GM18511 (cell line): ENCODE data around the gene CCDC141.
"Not testable (repeated sequence)": the region's sequence is repeated elsewhere in the genome, so short reads cannot be mapped to it uniquely, and the experiment has no call there.

ENCODE experiments used
- ATAC-seq: cut with Tn5 transposase; IDR thresholded peaks from one replicate; pipeline ENCODE4 v1.9.1; 2021; ENCODE audit warnings: mild to moderate bottlenecking, moderate library complexity; ENCODE audit not compliant: unreplicated experiment

CCDC141 gene

DNA sequence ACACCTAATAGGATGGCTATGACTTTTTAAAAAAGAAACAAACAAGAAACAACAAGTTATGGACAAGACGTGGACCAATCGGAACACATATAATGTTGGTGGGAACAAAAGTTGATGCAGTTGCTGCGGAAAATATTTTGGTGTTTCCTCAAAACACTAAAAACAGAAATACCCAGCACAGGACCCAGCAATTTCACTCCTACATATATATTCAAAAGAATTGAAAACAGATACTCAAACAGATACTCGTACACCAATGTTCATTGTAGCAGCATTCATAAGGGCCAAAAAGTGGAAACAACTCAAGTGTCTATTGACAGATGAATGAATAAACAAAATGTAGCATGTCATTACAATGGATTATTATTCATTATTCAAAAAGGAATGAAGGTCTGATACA is 12.1 kb downstream of the CCDC141 start:
- ATAC-seq = no peak

- no peak for ATAC-seq
Observed at GRCh38 chr2:179036353-179036905, 13.5 kb downstream of the CCDC141 start.

GRCh38 chr2:179031731-179032408 is 18.1 kb downstream of the CCDC141 start:
- peak; percentile 98 for ATAC-seq

DNA sequence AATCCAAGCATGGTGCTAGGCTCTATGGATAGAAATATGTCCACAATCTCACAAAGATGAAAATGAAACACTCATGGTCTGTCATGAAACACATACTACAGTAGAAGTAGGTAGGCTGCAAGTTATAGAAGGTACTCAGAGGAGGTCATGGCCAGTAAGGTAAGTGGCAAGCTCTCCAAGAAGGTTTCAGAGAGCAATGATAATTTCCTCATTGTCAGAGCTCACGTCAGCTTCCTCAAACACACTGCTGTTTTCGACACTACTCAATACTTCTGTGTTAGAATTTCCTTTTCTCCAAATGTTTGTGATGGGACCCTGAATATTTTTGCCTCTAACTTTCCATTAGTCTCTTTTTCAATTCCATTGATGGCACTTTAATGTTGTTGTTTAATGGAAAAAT is 25.5 kb downstream of the CCDC141 start:
- ATAC-seq = no peak

- ATAC-seq = no peak
Observed at GRCh38 chr2:179022685-179023084, 27.3 kb downstream of the CCDC141 start.

GRCh38 chr2:179021258-179021657 is 28.7 kb downstream of the CCDC141 start:
- peak; percentile 84 for ATAC-seq

GRCh38 chr2:179020156-179020750 is 29.7 kb downstream of the CCDC141 start:
- peak; percentile 55 for ATAC-seq

DNA sequence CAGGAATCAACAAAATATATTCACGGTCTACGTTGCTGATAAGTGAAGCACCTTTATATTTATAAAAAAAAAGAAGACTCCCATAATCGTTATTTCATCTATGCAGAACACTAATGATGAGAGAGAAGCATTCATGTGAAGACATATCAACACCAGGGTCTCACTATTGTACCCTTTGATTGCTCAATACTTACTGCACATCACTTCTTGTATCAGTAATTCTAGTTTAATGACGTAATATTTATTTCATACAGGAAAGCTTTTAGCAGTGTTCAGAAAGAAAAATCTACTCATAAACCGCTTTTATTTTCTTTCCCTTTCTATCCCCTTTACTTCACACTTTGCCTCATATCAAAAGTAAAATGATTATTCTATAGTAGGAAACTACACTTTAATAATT is 30.7 kb downstream of the CCDC141 start:
- ATAC-seq = no peak

DNA sequence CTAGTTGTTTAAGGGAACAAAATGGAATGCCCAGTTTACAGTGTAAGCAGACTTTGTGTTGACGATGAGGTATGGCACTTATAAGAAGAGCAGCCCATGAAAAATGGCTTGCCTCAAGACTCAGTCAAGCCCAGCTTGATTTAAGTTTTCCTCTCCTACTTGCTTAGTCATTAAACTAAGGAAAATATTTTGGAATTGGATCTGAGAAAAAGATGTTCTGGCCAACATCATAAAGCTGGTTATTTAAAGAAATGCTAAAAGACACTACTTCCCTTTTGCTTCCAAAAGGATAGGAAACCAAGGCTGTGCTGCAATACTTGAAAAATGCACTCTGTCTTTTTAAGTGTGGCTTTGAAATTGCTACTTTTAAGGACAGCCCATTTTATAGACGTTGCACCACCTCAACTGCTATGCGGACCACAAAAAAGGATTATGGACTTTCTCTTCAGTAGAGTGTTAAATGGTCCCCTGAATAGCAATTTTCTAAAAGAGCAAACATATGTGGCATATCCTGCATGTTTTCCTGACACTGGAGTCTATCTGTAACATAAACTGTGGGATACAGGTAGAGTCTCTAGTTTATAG is 32.1 kb downstream of the CCDC141 start:
- ATAC-seq = no peak

- ATAC-seq = not testable (repeated sequence)
Observed at GRCh38 chr2:179014189-179014588, 35.7 kb downstream of the CCDC141 start.

- ATAC-seq = no peak
Observed at GRCh38 chr2:179005976-179006375, 44.0 kb downstream of the CCDC141 start.

GRCh38 chr2:178999476-178999875 is 50.5 kb downstream of the CCDC141 start:
- ATAC-seq = no peak

DNA sequence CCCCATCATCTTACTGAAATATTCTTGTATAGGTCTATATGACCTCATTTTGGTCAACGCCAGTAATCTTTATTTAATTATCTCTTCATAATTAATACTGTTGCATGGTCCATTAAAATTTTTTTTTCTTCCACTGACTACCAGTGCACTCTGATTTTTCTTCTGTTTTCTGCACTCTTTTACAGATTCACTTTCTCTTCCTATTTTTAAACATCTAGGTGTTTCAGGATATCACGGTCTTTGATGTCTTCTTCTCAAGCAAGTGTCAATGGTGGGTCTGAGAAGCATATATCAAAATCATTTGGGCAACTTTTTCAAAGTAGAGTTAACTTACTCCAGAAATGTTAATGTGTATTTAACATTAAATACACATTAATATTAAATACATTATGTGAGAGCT is 51.4 kb downstream of the CCDC141 start:
- ATAC-seq = peak; percentile 54

GRCh38 chr2:178997477-178997876 is 52.5 kb downstream of the CCDC141 start:
- no peak for ATAC-seq

DNA sequence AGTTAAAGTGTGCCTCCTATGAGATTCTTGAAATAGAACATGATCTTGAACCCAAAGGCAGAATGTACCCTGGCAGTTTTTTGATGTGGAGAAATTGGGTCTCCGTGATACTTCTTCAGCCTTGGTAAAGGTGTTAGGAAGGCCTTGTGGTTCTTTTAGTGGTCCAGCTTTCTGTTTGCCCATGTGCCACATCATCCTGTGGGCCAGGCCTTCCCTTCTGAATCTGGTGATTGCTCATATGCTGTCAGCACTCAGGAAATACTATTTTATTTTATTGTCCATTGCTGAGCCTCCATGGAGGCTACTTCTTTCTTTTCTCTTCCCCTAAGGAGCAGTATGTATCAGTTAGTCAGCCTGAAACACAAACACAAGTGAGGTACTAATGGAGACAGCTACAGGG is 52.9 kb downstream of the CCDC141 start:
- no peak for ATAC-seq

DNA sequence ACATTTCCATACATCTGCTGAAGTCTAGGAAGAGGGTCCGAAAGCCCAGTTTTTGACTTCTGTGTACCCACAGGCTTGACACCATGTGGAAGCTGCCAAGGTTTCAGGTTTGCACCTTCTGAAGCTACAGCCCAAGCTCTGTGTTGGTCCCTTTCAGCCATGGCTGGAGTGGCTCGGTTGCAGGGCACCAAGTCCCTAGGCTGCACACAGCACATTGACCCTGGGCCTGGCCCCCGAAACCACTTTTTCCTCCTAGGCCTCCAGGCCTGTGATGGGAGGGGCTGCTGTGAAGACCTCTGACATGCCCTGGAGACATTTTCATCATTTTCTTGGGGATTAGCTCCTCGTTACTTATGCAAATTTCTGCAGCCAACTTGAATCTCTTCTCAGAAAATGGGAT is 55.7 kb downstream of the CCDC141 start:
- ATAC-seq = no peak

- no peak for ATAC-seq
Observed at GRCh38 chr2:178993788-178994187, 56.1 kb downstream of the CCDC141 start.

DNA sequence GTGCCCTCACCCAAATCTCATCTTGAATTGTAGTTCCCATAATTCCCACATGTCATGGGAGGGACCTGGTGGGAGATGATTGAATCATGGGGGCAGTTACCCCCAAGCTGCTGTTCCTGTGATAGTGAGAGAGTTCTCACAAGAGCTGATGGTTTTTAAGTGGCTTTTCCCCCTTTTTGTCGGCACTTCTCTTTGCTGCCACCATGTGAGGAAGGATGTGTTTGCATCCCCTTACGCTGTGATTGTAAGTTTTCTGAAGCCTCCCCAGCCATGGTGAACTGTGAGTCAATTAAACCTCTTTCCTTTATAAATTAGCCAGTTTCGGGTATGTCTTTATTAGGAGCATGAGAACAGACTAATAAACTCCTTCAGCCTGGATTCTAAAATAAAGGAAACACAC is 57.2 kb downstream of the CCDC141 start:
- ATAC-seq = not testable (repeated sequence)

GRCh38 chr2:178990533-178991241 is 59.2 kb downstream of the CCDC141 start:
- ATAC-seq = peak; percentile 92

DNA sequence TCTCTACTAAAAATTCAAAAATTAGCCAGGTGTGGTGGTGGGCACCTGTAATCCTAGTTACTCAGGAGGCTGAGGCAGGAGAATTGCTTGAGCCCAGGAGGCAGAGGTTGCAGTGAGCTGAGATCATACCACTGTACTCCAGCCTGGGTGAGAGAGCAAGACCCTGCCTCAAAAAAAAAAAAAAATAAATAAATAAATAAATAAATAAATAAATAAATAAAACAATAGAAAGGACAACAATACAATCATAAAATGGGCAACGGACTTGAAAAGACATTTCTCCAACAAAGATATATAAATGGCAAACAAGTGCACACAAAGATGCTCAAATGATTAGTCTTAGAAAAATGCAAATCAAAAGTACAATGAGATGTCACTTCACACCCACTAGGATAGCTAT is 60.5 kb downstream of the CCDC141 start:
- ATAC-seq = not testable (repeated sequence)

- not testable (repeated sequence) for ATAC-seq
Observed at GRCh38 chr2:178982652-178983051, 67.3 kb downstream of the CCDC141 start.
